Stomach smooth muscle (tissue), 2 donors: ENCODE measurements around the gene TRMU.
"Not testable (repeated sequence)": the region's sequence is repeated elsewhere in the genome, so short reads cannot be mapped to it uniquely, and the experiment has no call there.

Experiments used
- H3K27ac ChIP-seq: one replicate; pipeline ENCODE4 v1.7.0; 2013; ENCODE audit warnings: mild to moderate bottlenecking, low read length, inconsistent platforms
- H3K27me3 ChIP-seq, 2 donors: one replicate each; pipeline ENCODE4 v1.7.0; 2013; ENCODE audit warnings: low read length in 2 of 2; ENCODE audit not compliant: insufficient read depth in 2 of 2, control insufficient read depth in 1 of 2
- H3K36me3 ChIP-seq, 2 donors: one replicate each; pipeline ENCODE4 v1.7.0; 2013; ENCODE audit warnings: low read length in 2 of 2; ENCODE audit not compliant: control insufficient read depth in 2 of 2, insufficient read depth in 2 of 2
- H3K4me1 ChIP-seq: one replicate; pipeline ENCODE4 v1.7.0; 2013; ENCODE audit warnings: low read length; ENCODE audit not compliant: control insufficient read depth, insufficient read depth
- H3K4me3 ChIP-seq, 2 donors: one replicate each; pipeline ENCODE4 v1.7.0; 2013; ENCODE audit warnings: low read length in 2 of 2
- H3K9ac ChIP-seq, 2 donors: one replicate each; pipeline ENCODE4 v1.7.0; 2013; ENCODE audit warnings: low read length in 2 of 2, mild to moderate bottlenecking in 1 of 2
- H3K9me3 ChIP-seq, 2 donors: one replicate each; pipeline ENCODE4 v1.7.0; 2013; ENCODE audit warnings: low read length in 2 of 2; ENCODE audit not compliant: control insufficient read depth in 2 of 2
- donor health status: healthy.
- donor health status: Pancreatic carcinoma.

Gene TRMU

GRCh38 chr22:46399251-46400024 is 63.9 kb downstream of the TRMU start:
- no peak overlapping the region for H3K27ac ChIP-seq
- H3K36me3 ChIP-seq = no peaks in the 10 kb centered on the region
- H3K9me3 ChIP-seq = no peaks in the 10 kb centered on the region
- no peak overlapping the region for H3K9ac ChIP-seq
- H3K4me3 ChIP-seq = no peak overlapping the region
- no peaks in the 10 kb centered on the region for H3K4me1 ChIP-seq
- H3K27me3 ChIP-seq = peaks cover 0 to 2% of the 10 kb centered on the region in 2 donors

- Histone ChIP-seq H3K27me3 (peaks cover 0 to 2% of the 10 kb centered on the region in 2 donors), H3K9ac (no peak overlapping the region), H3K4me3 (no peak overlapping the region), H3K27ac (no peak overlapping the region), H3K4me1 (no peaks in the 10 kb centered on the region), H3K36me3 (no peaks in the 10 kb centered on the region), H3K9me3 (no peaks in the 10 kb centered on the region)
Observed at GRCh38 chr22:46401370-46401769, 65.9 kb downstream of the TRMU start.

GRCh38 chr22:46402505-46402904 is 67.0 kb downstream of the TRMU start:
- no peak overlapping the region for H3K27ac ChIP-seq
- peaks cover 0 to 2% of the 10 kb centered on the region in 2 donors for H3K27me3 ChIP-seq
- no peak overlapping the region for H3K9ac ChIP-seq
- no peaks in the 10 kb centered on the region for H3K9me3 ChIP-seq
- H3K4me1 ChIP-seq = no peaks in the 10 kb centered on the region
- no peak overlapping the region for H3K4me3 ChIP-seq
- no peaks in the 10 kb centered on the region for H3K36me3 ChIP-seq

GRCh38 chr22:46403880-46404279 is 68.4 kb downstream of the TRMU start:
- not testable (repeated sequence) for H3K9me3 ChIP-seq, H3K27me3 ChIP-seq, H3K4me1 ChIP-seq, H3K4me3 ChIP-seq, H3K9ac ChIP-seq, H3K36me3 ChIP-seq, H3K27ac ChIP-seq

GRCh38 chr22:46405901-46406300 is 70.4 kb downstream of the TRMU start:
- no peak overlapping the region for H3K9ac ChIP-seq
- H3K27me3 ChIP-seq = peaks cover 0 to 2% of the 10 kb centered on the region in 2 donors
- H3K36me3 ChIP-seq = no peaks in the 10 kb centered on the region
- no peak overlapping the region for H3K4me3 ChIP-seq
- no peaks in the 10 kb centered on the region for H3K4me1 ChIP-seq
- no peak overlapping the region for H3K27ac ChIP-seq
- no peaks in the 10 kb centered on the region for H3K9me3 ChIP-seq

- no peak overlapping the region for H3K27ac ChIP-seq
- no peak overlapping the region for H3K9ac ChIP-seq
- peaks cover 0 to 1% of the 10 kb centered on the region in 2 donors for H3K27me3 ChIP-seq
- no peaks in the 10 kb centered on the region for H3K36me3 ChIP-seq
- no peaks in the 10 kb centered on the region for H3K4me1 ChIP-seq
- no peaks in the 10 kb centered on the region for H3K9me3 ChIP-seq
- no peak overlapping the region for H3K4me3 ChIP-seq
Observed at GRCh38 chr22:46406349-46406748, 70.8 kb downstream of the TRMU start.

GRCh38 chr22:46406791-46407190 is 71.3 kb downstream of the TRMU start:
- Histone ChIP-seq H3K9ac (no peak overlapping the region), H3K4me3 (no peak overlapping the region), H3K9me3 (no peaks in the 10 kb centered on the region), H3K4me1 (no peaks in the 10 kb centered on the region), H3K27me3 (peaks cover 0 to under 1% of the 10 kb centered on the region in 2 donors), H3K36me3 (no peaks in the 10 kb centered on the region), H3K27ac (no peak overlapping the region)
